ENCODE results near the gene AP3D1. TPM values are rescaled to one million over a fixed set of nuclear protein-coding genes. Genes with fewer than 3 reads are reported as not detected.
A peak's percentile ranks its signal among the peaks of the same experiment; 100 is the strongest.

The AP3D1 gene
- total RNA-seq, 1 donor from 2014 or later = 162 TPM

DNA sequence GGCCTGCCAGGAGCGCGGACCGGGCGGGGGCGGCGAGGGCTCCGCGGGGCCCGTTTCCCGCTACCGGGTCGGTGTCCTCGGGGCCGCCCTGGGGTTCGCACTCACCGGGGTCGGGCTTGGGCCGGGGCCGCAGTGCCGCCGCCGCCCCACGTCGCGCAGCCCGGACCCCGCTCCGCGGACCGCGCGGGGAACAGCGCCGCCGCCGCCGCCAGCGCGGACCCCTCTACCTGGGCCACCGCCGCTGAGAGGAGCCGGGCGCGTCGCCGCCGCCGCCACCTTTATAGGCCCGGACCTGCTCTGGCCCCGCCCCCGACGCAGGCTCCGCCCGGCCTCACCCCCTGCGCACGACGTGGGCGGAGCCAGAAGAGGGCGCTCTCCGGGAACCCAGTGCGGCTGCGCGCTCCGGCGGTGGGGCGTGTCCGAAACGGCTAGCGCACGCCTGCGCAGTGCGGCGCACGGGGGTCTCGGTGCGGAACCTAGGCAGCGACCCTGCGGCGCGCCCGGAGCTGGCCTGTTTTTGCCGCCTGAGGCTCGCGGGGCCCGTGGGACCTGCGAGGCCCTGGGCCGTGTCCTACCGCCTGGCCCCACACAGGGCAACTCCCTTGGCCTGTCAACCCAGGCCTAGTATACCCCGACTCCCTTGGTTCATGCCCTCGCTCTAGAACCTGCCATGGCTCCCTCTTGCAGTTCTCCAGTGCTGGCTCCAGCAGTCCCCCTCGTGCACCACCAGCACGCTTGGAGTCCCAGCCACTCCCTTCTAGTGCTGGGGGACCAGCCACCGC, 100.2 kb downstream of the AP3D1 start, which contains the start of gene MKNK2:
TSS of gene MKNK2 (minus strand) at position 254 of the 782 bp plus-strand sequence. CDS start 393 bp downstream, outside the sequence.
- Mint-ChIP-seq H3K4me3 (ENCODE audit: unreplicated experiment) (peak within 1 kb of the TSS; percentile 90), H3K27me3 (ENCODE audit: low read depth, unreplicated experiment) (no peaks in the 10 kb centered on the region), H3K9me3 (ENCODE audit: unreplicated experiment) (no peaks in the 10 kb centered on the region), H3K36me3 (ENCODE audit: low read depth, unreplicated experiment) (no peaks in the 10 kb centered on the region), H3K27ac (ENCODE audit: unreplicated experiment) (no peak within 1 kb of the TSS), H3K4me1 (ENCODE audit: low read depth, unreplicated experiment) (peaks cover 6% of the 10 kb centered on the region)
- H3K27me3 ChIP-seq (ENCODE audit: insufficient read depth, low read length) = no peaks in the 10 kb centered on the region
- H3K4me3 ChIP-seq (ENCODE audit: insufficient read depth, low read depth, low read length) = peak within 1 kb of the TSS; percentile 78
- no peaks in the 10 kb centered on the region for H3K9me3 ChIP-seq (ENCODE audit: insufficient read depth, low read depth, low read length)
- peaks cover 30% of the 10 kb centered on the region for H3K4me1 ChIP-seq (ENCODE audit: insufficient read depth, low read length)
- peaks cover 41% of the 10 kb centered on the region for H4K20me1 ChIP-seq (ENCODE audit: insufficient read depth, low read length)
- H3K27ac ChIP-seq (ENCODE audit: low read depth, low read length) = peak within 1 kb of the TSS; percentile 53
- no peaks in the 10 kb centered on the region for H3K36me3 ChIP-seq (ENCODE audit: insufficient read depth, low read length)
- FAIRE-seq = no peak
- peaks cover 45% of the 10 kb centered on the region for H3K79me2 ChIP-seq (ENCODE audit: insufficient read depth, low read length)
- peak within 1 kb of the TSS; percentile 98 for H3K4me2 ChIP-seq (ENCODE audit: low read length)
- H3K9ac ChIP-seq (ENCODE audit: low read length) = peak within 1 kb of the TSS; percentile 81
- peak; percentile 35 for DNase-seq (ENCODE audit: low read depth)
- TF ChIP-seq, protein P1, sequence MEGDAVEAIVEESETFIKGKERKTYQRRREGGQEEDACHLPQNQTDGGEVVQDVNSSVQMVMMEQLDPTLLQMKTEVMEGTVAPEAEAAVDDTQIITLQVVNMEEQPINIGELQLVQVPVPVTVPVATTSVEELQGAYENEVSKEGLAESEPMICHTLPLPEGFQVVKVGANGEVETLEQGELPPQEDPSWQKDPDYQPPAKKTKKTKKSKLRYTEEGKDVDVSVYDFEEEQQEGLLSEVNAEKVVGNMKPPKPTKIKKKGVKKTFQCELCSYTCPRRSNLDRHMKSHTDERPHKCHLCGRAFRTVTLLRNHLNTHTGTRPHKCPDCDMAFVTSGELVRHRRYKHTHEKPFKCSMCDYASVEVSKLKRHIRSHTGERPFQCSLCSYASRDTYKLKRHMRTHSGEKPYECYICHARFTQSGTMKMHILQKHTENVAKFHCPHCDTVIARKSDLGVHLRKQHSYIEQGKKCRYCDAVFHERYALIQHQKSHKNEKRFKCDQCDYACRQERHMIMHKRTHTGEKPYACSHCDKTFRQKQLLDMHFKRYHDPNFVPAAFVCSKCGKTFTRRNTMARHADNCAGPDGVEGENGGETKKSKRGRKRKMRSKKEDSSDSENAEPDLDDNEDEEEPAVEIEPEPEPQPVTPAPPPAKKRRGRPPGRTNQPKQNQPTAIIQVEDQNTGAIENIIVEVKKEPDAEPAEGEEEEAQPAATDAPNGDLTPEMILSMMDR (IDR thresholded peaks at IDR 0.05; ENCODE audit: insufficient read depth, low read depth, low read length) = no peak
- no peak for TF ChIP-seq EZH2 (IDR thresholded peaks at IDR 0.05; ENCODE audit: insufficient read depth, low read length)
- H2AFZ ChIP-seq (ENCODE audit: low read depth, low read length) = peak within 1 kb of the TSS; percentile 88

Other genes starting within 250 kb of the AP3D1 start
- gene ADAT3, start 246.2 kb downstream of the AP3D1 start, total RNA-seq = 3.7 and 5.7 TPM in 2 replicates
- 72.2 and 73.4 TPM in 2 replicates for gene SCAMP4, start 246.2 kb downstream of the AP3D1 start, total RNA-seq
- 60.8 and 64.1 TPM in 2 replicates for gene CSNK1G2, start 210.4 kb downstream of the AP3D1 start, total RNA-seq
- 49.5 and 53.7 TPM in 2 replicates for gene BTBD2, start 135.9 kb downstream of the AP3D1 start, total RNA-seq
- 123 and 146 TPM in 2 replicates for gene MKNK2, start 100.3 kb downstream of the AP3D1 start, total RNA-seq
- 45.3 and 47.2 TPM in 2 replicates for gene MOB3A, start 55.2 kb downstream of the AP3D1 start, total RNA-seq
- 5.6 and 5.8 TPM in 2 replicates for gene IZUMO4, start 54.7 kb downstream of the AP3D1 start, total RNA-seq
- gene DOT1L, start 12.4 kb upstream of the AP3D1 start, total RNA-seq = 21.7 and 25.6 TPM in 2 replicates
- gene PLEKHJ1, start 84.8 kb upstream of the AP3D1 start, total RNA-seq = 69.9 and 78.3 TPM in 2 replicates
- 76.6 and 83.2 TPM in 2 replicates for gene SF3A2, start 85.3 kb upstream of the AP3D1 start, total RNA-seq
- 3.5 and 4.6 TPM in 2 replicates for gene AMH, start 97.8 kb upstream of the AP3D1 start, total RNA-seq
- 0.36 and 1.3 TPM in 2 replicates for gene JSRP1, start 104.9 kb upstream of the AP3D1 start, total RNA-seq
- 0.18 TPM in 1 of 2 replicates, not detected in the other for gene PEAK3, start 130.6 kb upstream of the AP3D1 start, total RNA-seq
- not detected in 2 replicates for gene LINGO3, start 156.6 kb upstream of the AP3D1 start, total RNA-seq
- 91.4 and 97.6 TPM in 2 replicates for gene LSM7, start 177.0 kb upstream of the AP3D1 start, total RNA-seq
- 52.2 and 55.4 TPM in 2 replicates for gene SPPL2B, start 177.1 kb upstream of the AP3D1 start, total RNA-seq
- gene TMPRSS9, start 208.7 kb upstream of the AP3D1 start, total RNA-seq = 0.16 and 0.17 TPM in 2 replicates

Data from astrocyte (in vitro differentiated cells and primary cell).